Muscle of arm (tissue), 12 donors: ENCODE data around the gene ADAT1. TPM values are rescaled to one million over a fixed set of nuclear protein-coding genes. Genes with fewer than 3 reads are reported as not detected.

Experiments
- DNase-seq: peaks from one replicate; pipeline ENCODE4 v3.0.0-alpha.2; 2013
- polyA plus RNA-seq, 12 donors: library from polyadenylated mRNA; unstranded; fragments of 120-200 nt; gene quantifications; one replicate each; pipeline ENCODE4 v1.2.1, GENCODE V29; 2013; ENCODE audit not compliant: insufficient read length in 12 of 12

Gene ADAT1
- polyA plus RNA-seq, 12 donors, result 28.1 to 46.1 (median 32.4) TPM; not detected in 1

- no peak for DNase-seq
Measured at GRCh38 chr16:75624921-75625334, 1.8 kb upstream of the ADAT1 start.

- DNase-seq, result peak; percentile 34
Measured at GRCh38 chr16:75621170-75621477, 2.0 kb downstream of the ADAT1 start.

- DNase-seq, result no peak
Measured at GRCh38 chr16:75620326-75621169, 2.5 kb downstream of the ADAT1 start.

DNA sequence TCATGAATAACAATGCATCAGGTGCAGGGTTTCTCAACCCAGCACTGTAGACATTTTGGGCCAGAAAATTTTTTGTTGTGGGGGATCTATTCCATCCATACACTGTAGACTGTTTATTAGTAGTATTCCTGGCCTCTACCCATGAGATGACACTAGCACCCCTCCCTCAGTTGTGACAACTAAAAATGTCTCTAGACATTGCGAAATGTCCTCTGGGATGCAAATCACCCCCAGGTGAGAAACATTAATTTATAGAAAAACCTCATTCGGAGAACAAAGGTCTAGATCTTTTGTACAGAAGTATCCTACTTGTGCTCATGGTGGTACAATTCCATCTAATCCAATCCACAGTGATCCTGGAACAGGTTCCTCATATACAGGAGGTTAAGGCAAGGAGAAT lies 4.3 kb downstream of the ADAT1 start:
- DNase-seq, result no peak

DNA sequence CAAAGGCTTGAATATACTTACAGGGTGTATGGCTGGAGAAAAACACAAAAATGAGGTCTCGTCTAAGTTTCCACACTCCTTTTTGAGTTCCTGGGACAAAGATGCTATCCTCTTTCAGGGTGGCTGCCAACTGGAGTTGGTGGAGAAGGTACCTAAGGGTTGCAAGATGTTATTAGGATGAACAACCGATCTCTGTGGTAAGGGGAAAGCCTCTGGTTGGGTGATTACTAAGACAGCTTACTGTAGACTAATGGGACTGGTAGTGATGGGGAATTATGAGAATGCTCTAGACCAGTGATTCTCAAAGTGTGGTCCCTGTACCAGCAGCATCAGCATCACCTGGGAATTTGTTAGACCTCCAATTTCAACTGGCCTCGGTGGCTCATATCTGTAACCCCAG lies 6.0 kb downstream of the ADAT1 start:
- no peak for DNase-seq

- DNase-seq, result no peak
Measured at GRCh38 chr16:75616521-75617010, 6.5 kb downstream of the ADAT1 start.

- DNase-seq, result no peak
Measured at GRCh38 chr16:75615619-75616018, 7.5 kb downstream of the ADAT1 start.

- no peak for DNase-seq
Measured at GRCh38 chr16:75614066-75614897, 8.8 kb downstream of the ADAT1 start.

GRCh38 chr16:75606507-75606906 lies 16.6 kb downstream of the ADAT1 start:
- no peak for DNase-seq

DNA sequence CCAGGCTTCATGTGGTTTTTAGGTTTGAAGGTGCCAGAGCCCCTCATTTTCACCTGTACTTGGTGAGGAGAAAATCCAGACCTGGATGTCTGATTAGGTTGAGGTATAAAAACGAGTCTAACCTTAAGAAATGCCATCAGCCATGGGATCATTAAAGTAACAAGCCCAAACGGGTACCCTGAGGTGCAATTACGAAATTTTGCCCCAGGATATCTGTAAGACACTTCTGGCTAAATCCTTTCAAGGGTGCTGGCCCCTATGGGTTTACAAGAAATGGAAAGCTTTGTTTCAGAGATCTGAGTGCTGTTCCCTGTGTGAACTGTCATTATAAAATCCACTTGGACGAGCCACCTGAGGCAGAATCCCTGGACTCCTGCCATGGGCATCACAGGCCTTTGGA lies 19.8 kb downstream of the ADAT1 start:
- no peak for DNase-seq

DNA sequence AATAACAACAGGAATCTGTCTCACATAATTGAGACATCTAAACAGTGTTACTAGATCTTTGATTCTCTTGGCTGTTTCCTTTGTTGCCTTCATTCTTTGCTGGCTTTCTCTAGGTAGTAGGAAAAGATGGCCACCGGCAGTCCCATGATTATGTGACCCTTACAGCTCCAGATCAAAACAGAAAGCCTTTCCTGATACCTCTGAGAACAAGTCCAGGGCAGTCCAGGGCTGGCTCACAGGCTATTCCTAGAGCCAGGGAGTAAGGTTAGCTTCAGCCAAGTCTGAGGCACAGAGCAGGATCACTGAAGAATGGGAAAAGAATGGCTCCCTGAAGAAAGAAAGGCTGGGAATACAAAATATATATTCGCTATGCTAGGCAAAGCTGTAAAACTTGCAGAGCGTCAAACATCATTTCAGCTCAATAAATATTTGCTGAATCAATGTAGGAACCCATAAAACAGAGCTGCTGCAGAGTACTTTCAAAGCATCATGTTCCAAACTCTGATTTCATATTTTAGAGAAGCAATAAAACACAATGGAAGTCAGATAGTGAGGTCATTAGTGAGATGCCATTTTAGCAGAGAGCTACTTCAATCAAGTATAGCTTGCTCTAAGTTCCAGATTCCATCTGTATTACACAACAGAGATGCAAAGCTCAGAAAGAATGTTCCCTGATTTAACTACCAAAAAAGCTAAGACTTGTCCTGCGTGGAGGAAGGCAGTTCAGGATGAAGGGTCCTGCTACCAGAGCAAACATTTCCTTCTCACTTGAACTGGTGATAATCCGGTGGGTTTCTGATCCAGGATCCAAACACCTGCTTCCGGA lies 23.4 kb downstream of the ADAT1 start:
- no peak for DNase-seq

DNA sequence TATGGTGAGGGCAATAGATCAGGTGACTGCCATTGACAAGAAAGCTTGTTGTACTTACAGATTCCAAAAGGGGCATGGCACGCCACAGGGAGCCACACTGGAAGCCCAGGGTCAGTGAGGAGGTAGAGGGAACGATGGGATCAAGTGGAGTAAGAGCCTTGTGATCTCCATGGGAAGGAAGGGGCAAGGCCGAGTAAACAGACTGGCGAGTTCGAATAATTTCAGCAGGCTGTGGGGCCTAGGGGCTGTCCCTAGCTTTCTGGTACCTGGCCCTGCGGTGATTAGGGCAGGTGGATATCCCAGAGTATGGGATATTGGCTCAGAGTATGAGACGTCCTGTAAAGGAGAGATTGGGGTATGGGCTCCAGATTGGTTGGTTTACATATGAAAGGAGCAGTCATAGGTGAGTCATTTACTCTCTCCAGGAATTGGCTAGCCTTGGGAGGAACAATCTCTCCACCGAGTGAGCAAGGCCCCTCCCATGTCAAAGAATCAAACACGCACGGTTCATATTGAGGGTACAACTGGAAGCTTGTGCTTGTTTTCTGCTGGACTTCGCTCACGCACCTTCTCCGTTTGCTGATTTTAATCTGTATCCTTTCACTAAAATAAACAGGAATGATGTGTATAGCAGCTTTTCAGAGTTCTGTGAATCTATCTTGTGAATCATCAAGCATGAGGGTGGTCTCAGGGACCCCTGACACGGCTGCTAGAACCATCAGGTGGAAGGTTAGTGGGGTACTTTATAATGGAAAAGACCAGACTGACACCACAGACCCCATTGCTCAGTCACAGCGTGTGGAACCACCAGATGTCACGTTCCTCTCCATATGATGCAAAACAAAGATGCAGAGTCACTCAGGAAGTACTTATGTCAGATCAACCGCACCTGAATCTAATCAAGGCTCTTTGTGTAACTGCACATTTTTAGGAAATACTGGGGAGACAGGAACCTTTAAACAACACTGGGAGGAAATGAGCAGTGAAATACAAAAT lies 29.0 kb downstream of the ADAT1 start:
- no peak for DNase-seq

DNA sequence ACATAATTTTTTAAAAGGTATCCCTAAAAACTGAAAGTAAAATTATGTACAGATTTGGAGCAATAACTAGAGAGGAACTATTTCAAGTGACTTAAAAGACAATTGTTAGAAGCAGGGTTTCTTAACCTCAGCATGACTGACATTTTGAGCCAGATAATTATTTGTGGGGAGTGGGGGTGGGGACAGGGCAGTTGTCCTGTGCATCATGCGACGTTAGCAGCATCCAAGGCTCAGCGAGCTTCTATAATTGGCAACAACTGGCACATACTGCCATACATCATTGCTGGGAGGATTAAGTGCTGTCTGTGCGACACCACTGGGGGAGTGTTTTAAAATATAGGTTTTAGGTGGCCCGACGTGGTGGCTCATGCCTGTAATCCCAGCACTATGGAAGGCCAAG lies 29.8 kb downstream of the ADAT1 start:
- no peak for DNase-seq

DNA sequence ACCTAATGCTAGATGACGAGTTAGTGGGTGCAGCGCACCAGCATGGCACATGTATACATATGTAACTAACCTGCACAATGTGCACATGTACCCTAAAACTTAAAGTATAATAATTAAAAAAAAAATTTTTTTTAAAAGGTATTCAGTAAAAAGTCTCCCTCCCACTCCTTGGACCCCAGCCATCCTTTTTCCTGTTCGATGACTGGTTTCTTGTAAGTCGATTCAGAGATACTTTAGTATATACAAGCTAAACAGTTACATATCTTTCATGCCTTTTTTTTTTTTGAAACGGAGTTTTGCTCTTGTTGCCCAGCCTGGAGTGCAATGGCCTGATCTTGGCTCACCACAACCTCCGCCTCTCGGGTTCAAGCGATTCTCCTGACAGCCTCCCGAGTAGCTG lies 31.2 kb downstream of the ADAT1 start:
- peak; percentile 57 for DNase-seq

GRCh38 chr16:75590920-75591843 lies 31.9 kb downstream of the ADAT1 start:
- DNase-seq, result peak; percentile 92

- DNase-seq, result peak; percentile 81
Measured at GRCh38 chr16:75589306-75589705, 33.8 kb downstream of the ADAT1 start.

DNA sequence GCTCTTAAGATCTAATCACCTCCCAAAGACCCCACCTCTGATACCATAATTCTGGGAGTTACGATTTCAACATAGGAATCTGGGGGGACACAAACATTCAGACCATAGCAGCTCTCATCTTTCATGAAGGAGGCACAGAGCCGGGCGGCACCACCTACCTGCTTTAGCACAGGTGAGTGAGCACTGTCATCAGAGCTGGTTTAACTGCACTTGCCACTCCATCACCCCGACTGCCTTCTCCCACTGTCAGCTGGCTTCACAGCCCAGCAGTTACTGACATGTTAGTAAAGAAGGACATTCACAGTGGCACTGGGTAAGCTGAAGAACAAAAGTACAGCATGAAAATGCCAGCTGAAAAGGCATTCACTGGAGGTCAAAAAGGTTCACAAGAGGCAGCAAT lies 34.4 kb downstream of the ADAT1 start:
- DNase-seq, result no peak

- DNase-seq, result no peak
Measured at GRCh38 chr16:75584108-75584507, 39.0 kb downstream of the ADAT1 start.

- DNase-seq, result no peak
Measured at GRCh38 chr16:75579281-75579834, 43.7 kb downstream of the ADAT1 start.
